T-helper 2 cell (primary cell): ENCODE data around the gene ZNF23.
A peak's percentile ranks its signal among the peaks of the same experiment; 100 is the strongest.
"Not testable (repeated sequence)": the region's sequence is repeated elsewhere in the genome, so short reads cannot be mapped to it uniquely, and the experiment has no call there.

Source experiments
- DNase-seq, 5 experiments: peaks; one replicate each; pipeline versions ENCODE4 v3.0.0 to v3.0.0-alpha.2; 2012 to 2022
- total RNA-seq, 2 donors: gene quantifications; one replicate each; lab custom pipeline; 2026; lab: John Stamatoyannopoulos, UW

Gene ZNF23
- total RNA-seq: 0.31 to 1.2 reads per million in 2 donors

GRCh38 chr16:71461686-71462648, at the start of gene ZNF23:
Gene ZNF23 (minus strand): TSS chr16:71462247. CDS start chr16:71456796, 5,451 bp downstream.
- DNase-seq: peak; percentile 49 to 83 (median 63)

- DNase-seq: no peak
These were observed 45.0 kb upstream of the ZNF23 start for GRCh38 chr16:71507061-71507460.

GRCh38 chr16:71504901-71505300, 42.9 kb upstream of the ZNF23 start:
- no peak for DNase-seq

- not testable (repeated sequence) for DNase-seq
These were observed 42.0 kb upstream of the ZNF23 start for GRCh38 chr16:71504051-71504450.

GRCh38 chr16:71501547-71501946, 39.5 kb upstream of the ZNF23 start:
- DNase-seq: no peak

GRCh38 chr16:71500964-71501363, 38.9 kb upstream of the ZNF23 start:
- DNase-seq: no peak

GRCh38 chr16:71499775-71500364, 37.8 kb upstream of the ZNF23 start:
- DNase-seq: peak in 3 of 5 experiments; percentile 12 to 59 (median 16)

DNA sequence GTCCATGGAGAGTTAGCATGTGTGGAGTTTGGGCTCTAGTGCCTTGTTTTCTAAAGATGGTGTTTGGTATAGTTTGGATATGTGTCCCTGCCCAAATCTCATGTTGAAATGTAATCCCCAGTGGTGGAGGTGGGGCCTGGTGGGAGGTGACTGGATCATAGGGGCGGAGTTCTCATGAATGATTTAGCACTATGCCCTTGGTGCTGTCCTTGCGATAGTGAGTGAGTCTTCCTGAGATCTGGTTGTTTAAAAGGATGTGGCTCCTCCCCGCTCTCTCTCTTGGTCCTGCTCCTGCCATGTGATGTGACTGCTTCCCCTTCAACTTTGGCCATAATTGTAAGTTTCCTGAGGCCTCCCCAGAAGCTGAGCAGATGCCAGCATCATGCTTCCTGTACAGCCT, 36.0 kb upstream of the ZNF23 start:
- DNase-seq: no peak

- DNase-seq: no peak
These were observed 31.2 kb upstream of the ZNF23 start for GRCh38 chr16:71493213-71493612.

GRCh38 chr16:71492786-71493185, 30.7 kb upstream of the ZNF23 start:
- no peak for DNase-seq

GRCh38 chr16:71491054-71491453, 29.0 kb upstream of the ZNF23 start:
- no peak for DNase-seq

GRCh38 chr16:71490361-71490760, 28.3 kb upstream of the ZNF23 start:
- DNase-seq: no peak

- no peak for DNase-seq
These were observed 27.1 kb upstream of the ZNF23 start, which contains the start of gene ZNF19 for GRCh38 chr16:71489122-71489521. Gene ZNF19 (minus strand): TSS chr16:71489324. CDS start chr16:71482114, 7,210 bp downstream.

GRCh38 chr16:71484006-71484893, 22.2 kb upstream of the ZNF23 start:
- DNase-seq: peak; percentile 33 to 96 (median 74)

- DNase-seq: no peak
These were observed 20.5 kb upstream of the ZNF23 start for GRCh38 chr16:71482569-71482968.

DNA sequence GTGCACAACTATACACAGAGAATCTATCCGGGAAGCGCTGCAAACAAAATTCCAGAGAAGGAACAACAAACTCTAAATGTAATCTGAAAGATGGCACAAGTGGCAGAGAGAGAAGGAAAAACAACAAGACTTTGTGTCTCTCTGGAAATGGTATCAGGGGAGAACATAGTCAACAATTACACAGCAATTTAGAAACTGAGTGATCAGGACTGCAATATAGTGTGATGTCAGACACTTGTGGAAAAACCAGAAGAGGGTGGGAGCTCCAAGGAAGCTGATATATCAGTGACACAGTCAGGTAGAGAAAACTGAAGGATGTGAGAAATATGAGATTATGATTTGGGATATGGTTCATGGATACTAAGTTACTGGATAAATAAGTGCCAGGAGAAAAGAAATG, 18.9 kb upstream of the ZNF23 start:
- DNase-seq: no peak

DNA sequence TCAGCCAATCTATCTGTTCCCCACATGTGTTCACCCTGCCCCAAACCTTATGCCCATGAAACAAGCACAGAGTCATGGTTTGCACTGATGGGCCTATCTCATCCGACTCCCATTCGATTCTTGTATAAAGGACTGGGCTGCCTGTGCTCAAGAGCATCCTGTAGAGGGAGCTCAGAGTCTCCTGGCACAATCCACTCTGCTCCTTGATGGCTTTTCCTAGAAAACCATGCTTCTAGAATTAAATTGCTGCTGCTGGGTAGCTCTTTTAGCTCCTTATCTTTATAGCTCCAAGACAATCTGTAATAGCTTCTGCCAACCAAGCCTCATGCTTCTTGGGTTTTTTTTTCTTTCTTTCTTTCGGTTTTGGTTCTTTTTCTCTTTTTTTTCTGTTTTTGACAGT, 17.4 kb upstream of the ZNF23 start:
- no peak for DNase-seq

GRCh38 chr16:71476457-71477124, 14.5 kb upstream of the ZNF23 start:
- DNase-seq: no peak

DNA sequence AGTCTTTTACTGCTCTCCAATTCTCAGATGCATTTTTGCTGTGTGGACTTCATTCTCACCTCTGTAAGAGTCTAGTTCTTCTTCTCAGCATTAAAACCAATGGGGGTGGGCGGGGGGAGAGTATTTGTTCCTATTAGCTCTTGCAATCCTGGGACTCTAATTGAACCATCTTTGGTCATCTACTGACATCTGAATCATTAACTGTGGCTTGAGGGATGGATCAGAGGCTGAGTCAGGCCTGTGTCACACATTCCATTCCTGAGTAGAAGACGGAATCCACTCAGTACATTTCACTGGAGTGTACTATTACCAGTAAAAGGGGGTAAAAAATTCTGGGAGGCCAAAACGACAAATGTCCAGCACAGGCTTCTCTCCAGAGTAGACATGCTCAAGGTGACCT, 12.8 kb upstream of the ZNF23 start:
- DNase-seq: no peak

- no peak for DNase-seq
These were observed 11.8 kb upstream of the ZNF23 start for GRCh38 chr16:71473891-71474290.

GRCh38 chr16:71472931-71473330, 10.9 kb upstream of the ZNF23 start:
- no peak for DNase-seq

GRCh38 chr16:71472051-71472450, 10.0 kb upstream of the ZNF23 start:
- no peak for DNase-seq
